HG03135 (cell line): ENCODE measurements around the gene CNIH2.

Experiments used
- ATAC-seq: cut with Tn5 transposase; IDR thresholded peaks from one replicate; pipeline ENCODE4 v1.9.1; 2021; ENCODE audit warnings: mild to moderate bottlenecking, moderate library complexity; ENCODE audit not compliant: unreplicated experiment

The CNIH2 gene

DNA sequence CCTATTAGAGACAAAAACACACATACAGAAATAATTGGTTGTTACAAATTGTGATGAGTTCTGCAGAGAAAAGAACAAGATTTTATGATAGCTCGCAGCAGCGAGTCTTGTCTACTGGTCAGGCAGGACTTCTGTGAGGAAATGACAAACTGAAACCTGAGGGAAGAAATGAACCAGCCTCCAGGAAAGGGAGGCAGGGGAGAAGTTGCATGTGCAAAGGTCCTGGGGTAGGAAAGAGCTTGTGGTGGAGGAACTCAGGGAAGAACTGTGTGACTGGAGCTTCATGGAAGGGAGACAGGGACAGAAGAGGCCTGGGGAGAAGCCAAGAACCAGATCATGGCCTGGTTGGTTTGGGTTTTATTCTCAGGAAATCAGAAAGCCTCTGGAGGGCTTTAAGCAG lies 18.8 kb upstream of the CNIH2 start:
- no peak for ATAC-seq

DNA sequence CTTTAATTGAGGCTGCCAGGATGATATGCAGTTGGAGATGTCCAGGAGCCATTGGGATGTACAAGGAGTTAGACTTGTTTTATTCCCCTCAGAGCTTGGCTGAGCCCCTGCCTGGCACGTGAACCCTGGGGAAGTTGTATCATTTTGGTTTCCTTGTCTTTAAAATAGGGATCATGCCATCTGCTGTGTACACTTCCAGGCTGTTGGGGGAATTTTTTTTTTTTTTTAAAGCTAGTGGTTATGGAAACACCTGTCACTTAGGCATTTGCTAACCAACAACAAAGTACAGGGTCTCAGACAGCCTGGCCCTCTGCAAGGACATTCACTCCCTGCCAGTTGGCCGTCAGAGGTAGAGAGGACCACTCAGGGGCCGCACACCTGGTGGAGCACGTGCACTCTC lies 18.0 kb upstream of the CNIH2 start:
- ATAC-seq: no peak

DNA sequence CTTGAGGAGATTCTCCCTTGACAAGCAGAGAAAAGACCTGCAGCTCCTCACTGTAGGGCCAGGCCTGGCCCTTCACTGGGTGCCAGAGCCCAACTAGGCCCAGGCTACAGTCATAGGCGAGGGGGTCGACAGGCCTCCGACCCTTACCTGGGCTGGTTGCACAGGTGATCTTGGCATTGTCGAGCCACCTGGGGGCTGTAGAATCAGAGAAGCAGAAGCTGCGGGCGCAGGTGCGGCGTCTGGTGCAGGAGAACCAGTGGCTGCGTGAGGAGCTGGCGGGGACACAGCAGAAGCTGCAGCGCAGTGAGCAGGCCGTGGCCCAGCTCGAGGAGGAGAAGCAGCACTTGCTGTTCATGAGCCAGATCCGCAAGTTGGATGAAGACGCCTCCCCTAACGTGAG lies 16.4 kb upstream of the CNIH2 start:
- no peak for ATAC-seq

DNA sequence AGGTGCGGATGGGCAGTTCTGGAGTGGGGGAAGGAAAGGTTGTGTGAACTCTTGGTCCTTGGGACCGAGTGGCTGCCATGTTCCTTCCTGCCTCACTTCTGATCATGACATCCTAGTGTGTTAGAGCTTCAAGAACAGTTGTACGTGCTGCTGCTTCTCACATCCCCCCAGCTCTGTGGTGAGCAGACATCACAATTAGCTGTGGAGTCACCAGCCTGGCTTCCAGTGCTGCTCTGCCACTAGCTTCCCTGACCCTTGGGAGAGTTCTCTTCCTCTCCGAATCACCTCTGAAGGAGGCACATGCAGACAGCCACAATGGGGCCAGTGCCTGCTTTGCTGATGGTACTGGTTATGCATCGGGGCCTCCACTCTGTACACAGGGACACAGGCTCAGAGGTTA lies 15.8 kb upstream of the CNIH2 start:
- ATAC-seq: no peak

DNA sequence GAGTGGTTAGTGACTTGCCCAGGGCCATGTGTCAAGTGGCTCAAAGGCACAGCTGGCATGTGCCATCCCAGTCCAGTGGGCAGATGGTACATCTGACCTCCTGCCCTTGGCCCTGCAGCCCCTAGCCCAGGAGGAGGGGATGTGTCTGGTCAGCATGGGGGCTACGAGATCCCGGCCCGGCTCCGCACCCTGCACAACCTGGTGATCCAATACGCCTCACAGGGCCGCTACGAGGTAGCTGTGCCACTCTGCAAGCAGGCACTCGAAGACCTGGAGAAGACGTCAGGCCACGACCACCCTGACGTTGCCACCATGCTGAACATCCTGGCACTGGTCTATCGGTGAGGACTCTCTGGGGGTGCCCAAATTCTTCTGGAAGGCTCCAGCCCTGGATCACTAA lies 15.3 kb upstream of the CNIH2 start:
- no peak for ATAC-seq

DNA sequence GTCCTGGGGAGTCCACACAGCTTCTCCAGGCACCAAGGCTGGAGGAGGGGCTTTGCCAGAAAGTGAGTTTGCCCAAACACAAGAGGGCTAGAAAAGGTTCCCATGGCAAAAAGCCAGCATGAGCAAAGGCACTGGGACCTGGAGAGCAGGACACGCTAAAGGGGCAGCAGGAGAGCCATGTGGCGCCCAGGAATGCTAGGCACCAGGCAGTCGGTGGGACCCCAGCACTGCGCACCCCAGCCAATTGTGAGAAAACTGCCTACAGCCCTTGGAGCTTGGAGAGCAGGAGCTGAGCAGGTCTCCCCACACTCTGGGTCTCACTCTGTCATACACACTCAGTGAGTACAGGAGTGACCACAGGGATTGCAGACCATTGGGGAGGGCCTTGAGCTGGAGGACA lies 14.7 kb upstream of the CNIH2 start:
- ATAC-seq: no peak

DNA sequence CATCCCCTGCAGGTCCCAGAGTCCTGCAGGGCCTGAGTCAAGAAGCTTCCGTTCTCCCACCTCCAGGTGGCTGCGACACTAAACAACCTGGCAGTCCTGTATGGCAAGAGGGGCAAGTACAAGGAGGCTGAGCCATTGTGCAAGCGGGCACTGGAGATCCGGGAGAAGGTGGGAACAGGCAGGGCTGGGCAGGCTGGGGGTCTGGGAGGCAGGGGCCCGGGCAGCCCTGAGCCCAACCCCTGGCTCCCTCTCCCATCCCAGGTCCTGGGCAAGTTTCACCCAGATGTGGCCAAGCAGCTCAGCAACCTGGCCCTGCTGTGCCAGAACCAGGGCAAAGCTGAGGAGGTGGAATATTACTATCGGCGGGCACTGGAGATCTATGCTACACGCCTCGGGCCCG lies 14.2 kb upstream of the CNIH2 start:
- no peak for ATAC-seq

DNA sequence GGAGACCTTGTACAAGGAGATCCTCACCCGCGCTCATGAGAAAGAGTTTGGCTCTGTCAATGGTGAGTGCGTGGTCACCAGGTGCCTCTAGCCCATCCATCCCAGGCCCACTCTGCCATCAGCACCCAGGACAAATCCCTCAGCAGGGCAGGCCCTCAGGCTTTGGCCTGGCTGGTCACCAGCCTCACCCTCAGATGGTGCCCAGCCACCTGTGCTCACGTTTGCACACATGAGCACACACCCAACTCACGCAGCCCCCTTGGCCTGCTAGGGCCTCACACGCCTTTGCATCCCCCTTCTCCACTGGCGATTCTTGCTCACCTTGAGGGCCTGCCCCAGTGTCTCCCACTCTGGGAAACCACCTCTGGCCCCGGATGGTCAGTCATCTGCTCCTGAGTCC lies 13.6 kb upstream of the CNIH2 start:
- no peak for ATAC-seq

DNA sequence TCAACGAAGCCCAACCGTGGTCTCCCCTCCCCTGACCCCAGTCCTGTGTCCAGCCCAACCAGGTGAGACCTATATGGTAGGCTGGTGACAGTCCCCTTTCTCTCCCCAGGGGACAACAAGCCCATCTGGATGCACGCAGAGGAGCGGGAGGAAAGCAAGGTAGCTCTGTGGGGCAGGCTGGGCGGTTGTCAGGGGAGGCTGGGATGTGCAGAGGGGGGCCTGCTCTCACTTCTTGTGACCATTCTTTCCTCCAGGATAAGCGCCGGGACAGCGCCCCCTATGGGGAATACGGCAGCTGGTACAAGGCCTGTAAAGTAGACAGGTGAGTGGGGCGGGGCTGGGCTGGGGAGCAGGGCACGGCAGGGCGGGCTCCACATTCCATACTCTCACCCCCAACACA lies 13.1 kb upstream of the CNIH2 start:
- ATAC-seq: no peak

DNA sequence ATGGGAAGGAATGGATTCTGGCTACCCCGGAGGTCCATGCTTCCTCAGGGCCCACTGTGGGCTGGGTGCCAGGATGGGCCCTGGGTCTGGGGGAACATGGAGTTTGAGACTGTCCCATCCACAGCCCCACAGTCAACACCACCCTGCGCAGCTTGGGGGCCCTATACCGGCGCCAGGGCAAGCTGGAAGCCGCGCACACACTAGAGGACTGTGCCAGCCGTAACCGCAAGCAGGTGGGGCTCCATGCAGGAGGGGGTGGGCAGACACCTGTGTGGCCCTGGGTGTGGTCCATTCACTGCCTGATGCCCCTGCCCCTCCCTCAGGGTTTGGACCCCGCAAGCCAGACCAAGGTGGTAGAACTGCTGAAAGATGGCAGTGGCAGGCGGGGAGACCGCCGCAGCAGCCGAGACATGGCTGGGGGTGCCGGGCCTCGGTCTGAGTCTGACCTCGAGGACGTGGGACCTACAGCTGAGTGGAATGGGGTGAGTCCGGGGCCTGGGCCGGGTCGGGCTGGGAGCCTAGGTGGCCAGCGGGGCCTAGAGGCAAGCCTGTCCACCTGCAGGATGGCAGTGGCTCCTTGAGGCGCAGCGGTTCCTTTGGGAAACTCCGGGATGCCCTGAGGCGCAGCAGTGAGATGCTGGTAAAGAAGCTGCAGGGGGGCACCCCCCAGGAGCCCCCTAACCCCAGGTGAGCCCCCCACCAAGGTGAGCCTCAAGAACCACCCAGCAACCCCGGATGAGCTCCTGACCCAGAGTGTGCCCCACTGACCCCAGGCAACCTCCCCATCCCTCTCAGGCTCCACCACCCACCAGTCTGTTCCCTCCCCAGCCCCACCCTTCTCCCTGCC lies 12.2 kb upstream of the CNIH2 start:
- no peak for ATAC-seq

DNA sequence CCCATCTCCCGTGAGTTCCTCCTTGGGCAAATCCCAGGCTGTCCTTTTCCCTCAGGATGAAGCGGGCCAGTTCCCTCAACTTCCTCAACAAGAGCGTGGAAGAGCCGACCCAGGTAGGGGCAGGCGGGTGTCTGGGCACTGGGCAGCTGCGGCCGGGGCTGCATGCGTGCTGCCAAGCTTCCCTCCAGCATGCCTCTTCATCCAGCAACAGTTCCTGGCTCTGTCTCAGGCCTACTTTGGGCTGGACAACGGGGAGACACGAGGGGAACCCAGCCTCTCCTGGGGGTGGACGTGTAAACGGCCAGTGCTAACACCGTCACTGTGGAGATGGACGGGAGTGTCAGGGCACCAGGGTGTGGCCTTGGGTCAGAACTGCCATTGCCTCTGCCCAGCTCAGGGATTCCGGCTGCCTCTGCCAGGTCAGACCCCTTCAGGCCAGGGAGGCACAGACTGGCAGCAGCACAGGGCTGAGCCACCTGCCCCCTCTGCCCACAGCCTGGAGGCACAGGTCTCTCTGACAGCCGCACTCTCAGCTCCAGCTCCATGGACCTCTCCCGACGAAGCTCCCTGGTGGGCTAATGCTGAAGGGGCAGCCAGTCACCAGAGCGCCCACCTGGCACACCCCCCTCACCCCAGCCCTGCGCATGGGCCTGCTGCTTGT lies 11.5 kb upstream of the CNIH2 start:
- no peak for ATAC-seq

DNA sequence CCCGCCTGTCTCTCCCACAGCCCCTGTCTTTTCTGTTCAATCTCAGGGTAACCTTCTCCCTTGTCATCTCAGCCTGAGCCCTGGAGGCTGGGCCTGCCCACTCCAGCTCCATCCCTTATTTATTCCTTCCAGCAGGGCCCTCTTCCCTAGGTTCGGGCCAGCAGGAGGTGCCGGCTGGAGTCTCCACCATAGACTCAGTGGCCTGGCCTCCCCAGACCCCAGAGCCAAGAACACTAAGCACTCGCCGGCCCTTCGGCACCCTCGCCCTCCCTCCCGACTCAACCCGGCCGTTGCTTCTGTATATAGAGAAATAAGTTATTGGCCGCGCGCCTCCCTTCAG lies 11.0 kb upstream of the CNIH2 start:
- no peak for ATAC-seq

DNA sequence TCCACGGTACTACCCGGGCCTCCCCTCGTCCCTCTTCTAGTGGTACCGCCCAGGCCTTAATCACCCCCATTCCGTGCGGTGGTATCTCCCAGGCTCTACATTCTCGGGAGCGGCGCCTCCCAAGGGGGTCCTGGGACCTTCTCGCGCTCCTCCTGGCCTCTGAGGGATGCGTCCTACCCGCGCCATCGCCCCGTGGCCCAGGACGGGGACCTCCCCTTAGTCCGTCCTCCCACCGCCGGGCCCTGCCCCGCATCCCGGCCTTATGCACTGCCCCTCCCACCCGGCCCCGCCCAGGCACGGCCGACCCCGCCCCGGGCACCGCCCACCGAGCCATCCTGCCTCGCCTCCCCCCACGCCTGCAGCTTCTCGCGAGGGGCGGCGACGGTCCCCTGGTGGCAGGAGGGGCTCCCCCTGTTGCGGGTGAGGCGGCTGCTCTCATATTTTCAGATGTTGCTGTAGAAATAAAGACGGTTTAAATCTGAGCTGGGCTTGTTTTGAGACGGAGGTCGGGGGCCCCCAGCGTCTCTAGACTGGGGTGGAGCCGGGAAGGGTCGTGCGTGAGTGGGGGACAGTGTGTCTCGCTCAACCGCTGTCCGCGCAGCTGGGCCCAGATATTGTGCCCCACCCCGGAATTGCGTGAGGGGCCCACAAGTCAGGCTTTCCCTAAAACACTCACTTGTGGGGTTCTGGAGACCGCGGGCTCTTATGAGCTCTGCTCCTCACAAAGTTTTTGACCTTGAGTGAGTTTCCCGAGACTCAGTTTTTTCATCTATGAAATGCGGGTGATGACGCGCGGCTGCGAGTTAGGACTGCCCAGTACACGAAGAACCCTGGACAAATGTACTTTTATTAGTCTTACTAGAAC lies 10.4 kb upstream of the CNIH2 start:
- ATAC-seq: peak; percentile 37

DNA sequence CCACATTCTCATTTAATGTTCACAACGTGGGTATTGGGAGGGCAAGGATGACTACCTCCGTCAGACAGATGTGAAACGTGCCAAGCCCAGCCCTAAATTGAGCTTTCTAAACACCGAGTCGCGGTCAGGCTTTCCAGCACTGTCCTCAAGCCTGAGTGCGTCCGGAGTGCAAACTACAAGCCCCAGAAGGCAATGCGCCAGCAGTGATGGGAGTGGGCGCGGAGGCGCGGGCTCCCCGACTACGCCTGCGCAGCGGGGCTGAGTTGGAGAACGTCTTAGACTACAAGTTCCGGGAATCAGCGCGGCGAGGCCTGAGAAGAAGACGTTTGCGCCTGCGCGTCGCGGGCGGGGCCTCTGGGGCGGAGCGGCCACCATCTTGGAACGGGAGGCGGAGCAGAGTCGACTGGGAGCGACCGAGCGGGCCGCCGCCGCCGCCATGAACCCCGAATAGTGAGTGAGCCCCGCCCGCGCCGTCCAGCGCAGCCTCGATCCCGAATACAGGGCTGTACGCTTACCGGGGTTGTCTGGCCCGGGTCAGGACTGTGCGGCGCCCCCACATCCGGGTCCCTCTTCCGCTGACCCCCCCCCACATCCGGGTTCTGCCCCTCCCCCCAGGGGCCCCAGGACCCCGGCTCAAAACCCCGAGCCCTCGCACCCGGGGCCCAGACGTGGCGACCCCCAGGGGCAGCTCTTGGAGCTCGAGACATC lies 9.6 kb upstream of the CNIH2 start, which contains the start of gene RAB1B:
TSS of gene RAB1B (plus strand) at position 396 of the 708 bp plus-strand sequence. CDS start at position 437, 41 bp downstream.
- peak; percentile 75 for ATAC-seq

DNA sequence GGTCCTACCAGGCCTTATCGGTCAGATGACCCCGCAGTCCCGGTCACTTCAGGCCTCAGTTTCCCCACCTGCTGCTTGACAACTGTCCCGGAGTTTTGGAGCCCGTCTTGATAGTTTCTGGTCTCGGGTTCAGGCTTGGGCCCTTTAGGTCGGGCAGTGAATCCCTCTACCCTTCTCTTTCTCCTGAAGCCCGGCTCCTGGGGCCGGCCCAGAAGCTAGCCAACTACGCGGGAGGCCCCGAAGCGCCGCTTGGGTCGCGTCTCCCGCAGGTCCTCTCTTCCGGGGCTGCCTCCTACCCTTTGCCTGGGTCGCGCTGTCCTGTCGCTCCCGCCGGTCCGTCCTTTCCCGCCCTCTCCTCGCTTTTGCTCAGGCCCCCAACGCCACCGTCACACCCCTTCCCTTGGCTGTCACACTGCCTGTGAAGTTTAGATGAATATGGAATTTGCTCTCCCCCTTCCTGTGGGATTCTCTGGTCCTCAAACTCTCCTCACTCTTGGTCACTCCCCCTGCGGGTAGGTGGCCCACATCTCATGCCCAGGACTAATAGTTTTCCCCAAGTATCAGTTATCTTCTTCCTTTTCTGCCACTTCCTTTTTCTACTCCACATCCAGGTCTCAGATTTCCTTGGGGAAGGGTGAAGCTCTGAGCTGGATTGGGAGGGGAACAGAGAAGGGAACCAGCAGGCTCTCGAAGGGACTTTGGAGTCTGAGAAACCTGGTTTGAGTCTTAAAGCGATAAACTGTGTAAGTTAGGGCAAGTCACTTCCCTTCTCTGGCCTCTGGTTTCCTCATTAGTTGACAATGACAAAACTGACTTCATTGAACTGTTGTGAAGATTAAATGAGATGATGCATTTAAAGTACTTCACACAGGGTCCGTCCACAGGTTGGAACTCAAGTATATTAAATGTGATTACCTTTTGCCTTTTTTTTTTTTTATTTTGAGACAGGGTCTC lies 8.7 kb upstream of the CNIH2 start:
- no peak for ATAC-seq

DNA sequence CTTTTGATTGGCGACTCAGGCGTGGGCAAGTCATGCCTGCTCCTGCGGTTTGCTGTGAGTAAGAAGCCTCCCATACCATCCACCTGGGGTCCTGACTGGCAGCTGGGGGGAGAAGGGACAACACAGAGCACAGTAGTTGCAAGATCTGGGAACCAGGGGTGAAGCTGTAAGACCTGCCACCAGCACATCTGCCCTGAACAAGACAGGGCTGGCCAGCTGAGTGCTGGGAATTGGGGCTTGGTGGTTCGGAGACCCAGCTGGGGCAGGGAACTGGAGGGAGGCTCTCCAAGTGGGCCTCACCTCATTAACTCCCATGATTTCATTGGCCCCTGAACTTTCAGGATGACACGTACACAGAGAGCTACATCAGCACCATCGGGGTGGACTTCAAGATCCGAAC lies 6.2 kb upstream of the CNIH2 start:
- ATAC-seq: no peak

DNA sequence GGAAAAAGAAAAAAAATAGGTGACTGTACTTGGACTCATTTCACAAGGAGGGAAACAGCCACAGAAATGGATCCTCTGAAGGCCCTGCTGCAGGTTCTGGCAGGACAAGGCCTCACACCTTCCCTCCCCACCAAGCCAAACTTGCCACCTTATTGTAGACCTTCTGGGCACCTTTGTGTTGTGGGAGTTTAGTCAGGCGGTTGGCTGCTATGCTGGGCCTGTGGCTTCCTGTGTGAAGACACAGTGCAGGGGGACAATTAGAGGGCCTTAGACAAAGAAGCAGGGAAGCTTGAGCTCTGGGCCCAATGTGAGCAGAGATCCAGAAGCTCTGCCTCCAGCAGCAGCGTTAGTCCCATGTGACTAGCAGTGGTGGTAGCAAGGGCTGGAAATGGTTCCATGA lies 5.4 kb upstream of the CNIH2 start:
- no peak for ATAC-seq

DNA sequence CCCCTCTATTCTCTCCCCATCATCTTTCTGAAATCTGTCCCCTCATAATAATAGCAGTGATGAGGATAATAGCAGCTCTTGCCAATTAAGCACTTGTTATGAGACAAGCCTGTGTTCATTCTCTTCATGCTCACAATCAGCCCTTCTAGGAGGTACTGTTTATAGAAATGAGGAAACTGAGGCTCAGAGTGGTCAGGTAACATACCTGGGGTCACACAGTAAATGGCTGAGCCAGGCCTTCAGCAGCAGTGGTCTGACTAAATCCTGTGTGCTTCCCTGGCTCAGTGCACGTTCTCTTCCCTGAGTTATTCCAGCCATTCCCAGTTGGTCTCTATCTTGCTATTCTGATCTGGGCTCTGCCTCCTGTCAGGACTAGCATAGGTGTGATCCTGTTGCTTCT lies 3.8 kb upstream of the CNIH2 start:
- no peak for ATAC-seq

DNA sequence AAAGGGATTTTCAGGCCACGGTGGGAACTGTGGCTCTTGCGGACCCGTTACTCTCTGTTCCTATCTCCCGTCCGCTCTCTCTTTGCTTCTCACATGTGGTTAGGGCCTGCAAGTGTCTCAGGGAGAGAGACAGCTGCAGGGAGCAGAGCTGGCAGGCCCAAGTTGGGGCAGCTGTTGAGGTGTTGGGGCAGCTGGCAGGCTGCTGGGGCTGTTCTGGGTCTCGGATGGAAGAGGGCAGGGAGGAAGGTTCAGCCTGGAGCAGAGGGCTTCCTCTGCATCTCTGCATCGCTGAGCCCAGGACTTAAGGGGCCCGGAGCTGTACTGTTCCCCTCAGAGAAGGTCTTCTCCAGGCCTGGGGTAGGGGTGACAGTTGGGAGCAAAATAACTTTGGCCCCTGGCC lies 2.6 kb upstream of the CNIH2 start:
- no peak for ATAC-seq
